ENCODE results near the gene NCOR2. TPM values are rescaled to one million over a fixed set of nuclear protein-coding genes. Genes with fewer than 3 reads are reported as not detected.

NCOR2 gene
- total RNA-seq, 1 donor from 2014 or later = 251 TPM

DNA sequence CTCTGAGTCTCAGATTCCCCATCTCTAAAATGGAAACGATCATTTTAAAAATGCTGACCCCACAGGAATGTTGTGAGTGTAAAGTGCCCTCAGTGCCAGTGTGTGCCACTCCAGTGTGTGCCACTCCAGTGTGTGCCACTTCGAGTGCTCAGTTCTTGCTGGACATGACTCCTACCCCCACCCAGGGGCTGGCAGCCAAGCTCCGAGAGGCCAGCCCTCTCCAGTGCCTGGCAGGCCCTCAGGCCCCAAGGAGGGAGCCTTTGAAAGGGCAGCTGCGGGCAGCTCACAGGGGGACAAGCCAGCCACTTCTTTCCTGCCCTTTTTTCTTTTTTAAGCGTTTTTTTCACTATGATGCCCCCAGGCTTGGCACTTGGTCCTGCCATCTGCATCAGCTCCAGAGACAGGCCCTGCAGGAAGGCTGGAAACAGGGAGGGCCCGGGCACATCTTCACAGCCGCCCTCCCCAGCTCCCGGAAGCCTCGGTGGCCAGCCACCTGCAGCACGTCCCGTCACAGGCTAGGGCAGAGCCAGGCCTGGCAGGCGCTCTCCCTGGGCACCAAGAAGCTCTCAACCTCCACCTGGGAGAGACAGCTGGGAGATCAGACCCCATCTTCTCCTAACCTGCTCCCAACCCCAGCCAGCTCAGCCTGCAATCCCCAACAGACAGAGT lies 29.8 kb downstream of the NCOR2 start:
- no peak for DNase-seq (ENCODE audit: low spot score, unreplicated experiment)
- H3K27me3 Mint-ChIP-seq = no peaks in the 10 kb centered on the region
- no peak overlapping the region for H3K4me3 Mint-ChIP-seq (ENCODE audit: low read depth)
- peaks cover 12% of the 10 kb centered on the region for H3K4me1 Mint-ChIP-seq (ENCODE audit: low read depth)
- H3K27ac Mint-ChIP-seq = no peak overlapping the region
- H3K9me3 Mint-ChIP-seq (ENCODE audit: low read depth) = no peaks in the 10 kb centered on the region
- no peak for TF ChIP-seq CTCF (IDR thresholded peaks at IDR 0.05; ENCODE audit: unreplicated experiment)
- peaks cover 10% of the 10 kb centered on the region for H3K36me3 Mint-ChIP-seq (ENCODE audit: insufficient read depth)

- Mint-ChIP-seq H3K4me3 (ENCODE audit: low read depth) (no peak overlapping the region), H3K9me3 (ENCODE audit: low read depth) (no peaks in the 10 kb centered on the region), H3K27ac (peak overlapping the region; percentile 76), H3K4me1 (ENCODE audit: low read depth) (peaks cover 13% of the 10 kb centered on the region), H3K36me3 (ENCODE audit: insufficient read depth) (peaks cover 10% of the 10 kb centered on the region), H3K27me3 (no peaks in the 10 kb centered on the region)
- DNase-seq (ENCODE audit: low spot score, unreplicated experiment) = no peak
- TF ChIP-seq CTCF (IDR thresholded peaks at IDR 0.05; ENCODE audit: unreplicated experiment) = no peak
These were observed 30.8 kb downstream of the NCOR2 start for GRCh38 chr12:124536641-124537040.

DNA sequence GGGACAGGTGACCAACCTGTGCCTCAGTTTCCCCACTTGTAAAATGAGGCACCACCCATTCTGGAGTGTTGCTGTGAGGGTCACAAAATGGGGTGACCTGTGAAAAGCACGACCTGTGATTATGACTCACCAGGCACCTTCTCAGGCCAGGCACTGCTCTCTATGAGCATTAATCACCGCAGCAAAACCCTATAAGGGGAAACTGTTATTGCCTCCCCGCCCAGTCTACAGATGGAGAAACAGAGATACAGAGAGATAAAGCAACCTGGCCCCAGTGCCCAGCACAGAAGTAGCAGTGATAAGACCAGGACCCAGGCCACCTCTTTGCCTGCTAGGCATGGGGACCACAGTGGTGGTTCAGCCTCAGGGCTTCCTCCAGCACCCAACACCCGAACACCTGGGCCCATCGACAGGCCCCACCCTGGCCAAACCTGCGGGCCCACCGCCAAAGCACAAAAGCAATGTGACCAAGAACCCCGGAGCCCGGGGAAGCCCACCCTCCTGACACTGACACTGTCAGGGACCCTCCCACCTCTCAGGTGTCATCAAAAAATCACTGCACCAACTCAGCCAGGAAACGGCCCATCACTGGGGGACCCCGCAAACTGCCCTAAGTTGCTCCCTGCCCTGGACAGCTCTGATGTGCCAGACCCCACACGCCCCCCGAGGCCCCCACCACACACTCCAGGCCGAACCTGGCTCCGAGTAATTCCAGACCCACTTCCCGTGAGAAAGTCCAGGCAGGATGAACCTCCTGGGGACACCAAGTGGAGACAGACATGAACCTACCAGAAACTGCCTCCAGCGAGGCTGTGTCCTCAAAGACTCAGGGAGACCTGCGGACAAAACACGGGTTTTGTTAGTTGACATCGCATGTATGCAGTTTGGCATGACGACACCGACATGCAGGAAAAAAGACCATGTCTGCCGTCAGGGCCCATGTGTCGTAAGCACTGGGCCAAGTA lies 32.4 kb downstream of the NCOR2 start:
- H3K4me1 Mint-ChIP-seq (ENCODE audit: low read depth) = peaks cover 13% of the 10 kb centered on the region
- no peaks in the 10 kb centered on the region for H3K9me3 Mint-ChIP-seq (ENCODE audit: low read depth)
- no peak overlapping the region for H3K4me3 Mint-ChIP-seq (ENCODE audit: low read depth)
- H3K27ac Mint-ChIP-seq = peak overlapping the region; percentile 81
- TF ChIP-seq CTCF (IDR thresholded peaks at IDR 0.05; ENCODE audit: unreplicated experiment) = no peak
- H3K36me3 Mint-ChIP-seq (ENCODE audit: insufficient read depth) = peaks cover 14% of the 10 kb centered on the region
- H3K27me3 Mint-ChIP-seq = no peaks in the 10 kb centered on the region
- DNase-seq (ENCODE audit: low spot score, unreplicated experiment) = no peak

- H3K27ac Mint-ChIP-seq = peak overlapping the region; percentile 91
- TF ChIP-seq CTCF (IDR thresholded peaks at IDR 0.05; ENCODE audit: unreplicated experiment) = no peak
- H3K4me3 Mint-ChIP-seq (ENCODE audit: low read depth) = no peak overlapping the region
- peaks cover 20% of the 10 kb centered on the region for H3K36me3 Mint-ChIP-seq (ENCODE audit: insufficient read depth)
- H3K9me3 Mint-ChIP-seq (ENCODE audit: low read depth) = no peaks in the 10 kb centered on the region
- DNase-seq (ENCODE audit: low spot score, unreplicated experiment) = no peak
- H3K4me1 Mint-ChIP-seq (ENCODE audit: low read depth) = peaks cover 6% of the 10 kb centered on the region
- no peaks in the 10 kb centered on the region for H3K27me3 Mint-ChIP-seq
These were observed 34.0 kb downstream of the NCOR2 start for GRCh38 chr12:124533456-124533855.

DNA sequence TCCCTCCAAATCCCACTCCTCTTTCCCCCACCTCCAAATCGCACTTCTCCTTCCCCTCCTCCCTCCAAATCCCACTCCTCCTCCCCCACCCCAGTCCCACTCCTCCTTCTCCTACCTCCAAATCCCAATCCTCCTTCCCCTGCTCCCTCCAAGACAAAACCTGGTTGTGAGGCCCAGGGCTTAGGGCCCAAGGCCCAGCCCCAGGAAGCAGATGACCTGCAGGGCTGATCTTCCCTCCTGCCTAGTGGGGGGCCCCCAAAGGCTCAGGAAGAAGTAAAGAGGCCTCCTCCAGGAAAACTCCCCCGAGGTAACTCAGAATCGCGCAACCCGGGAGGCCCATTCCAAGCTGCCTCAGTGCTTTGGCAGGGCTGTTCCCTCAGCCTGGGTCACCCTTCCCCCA lies 34.4 kb downstream of the NCOR2 start:
- H3K4me1 Mint-ChIP-seq (ENCODE audit: low read depth) = peaks cover 5% of the 10 kb centered on the region
- H3K4me3 Mint-ChIP-seq (ENCODE audit: low read depth) = no peak overlapping the region
- H3K27me3 Mint-ChIP-seq = no peaks in the 10 kb centered on the region
- H3K9me3 Mint-ChIP-seq (ENCODE audit: low read depth) = no peaks in the 10 kb centered on the region
- H3K36me3 Mint-ChIP-seq (ENCODE audit: insufficient read depth) = peaks cover 23% of the 10 kb centered on the region
- H3K27ac Mint-ChIP-seq = peak overlapping the region; percentile 91
- DNase-seq (ENCODE audit: low spot score, unreplicated experiment) = no peak
- no peak for TF ChIP-seq CTCF (IDR thresholded peaks at IDR 0.05; ENCODE audit: unreplicated experiment)
